Body of pancreas (tissue), 4 donors: ENCODE results near the gene BAZ1A. TPM values are rescaled to one million over a fixed set of nuclear protein-coding genes. Genes with fewer than 3 reads are reported as not detected.

Experiments
- ATAC-seq: fragments of 150-250 bp; one replicate; pipeline ENCODE4 v1.9.1; 2016
- DNase-seq, 4 donors: peaks; one replicate each; pipeline ENCODE4 v3.0.0-alpha.2; 2019
- H3K27ac ChIP-seq, 4 donors: fragments of 200-600 bp; sonication (generic); 1 replicate in 3 of 4; 2 replicates in 1 of 4; pipeline versions ENCODE4 v1.5.1 to v1.6.1; 2016 to 2019; ENCODE audit warnings: mild to moderate bottlenecking in 1 of 4, mixed read lengths in 1 of 4, moderate library complexity in 1 of 4
- H3K27me3 ChIP-seq, 2 donors: fragments of 200-600 bp; sonication (generic); one replicate each; pipeline ENCODE4 v1.6.0; 2016; ENCODE audit warnings: mild to moderate bottlenecking in 1 of 2
- H3K36me3 ChIP-seq, 2 donors: fragments of 200-600 bp; sonication (generic); replicated peaks in 1 of 2; 2 replicates each; pipeline ENCODE4 v1.5.1; 2016; ENCODE audit warnings: low read depth in 2 of 2; ENCODE audit not compliant: insufficient read depth in 1 of 2
- H3K4me1 ChIP-seq: fragments of 200-600 bp; sonication (generic); one replicate; pipeline ENCODE4 v1.6.0; 2016
- H3K4me3 ChIP-seq, 2 donors: fragments of 200-600 bp; sonication (generic); 1 replicate in 1 of 2; 2 replicates in 1 of 2; pipeline ENCODE4 v1.5.1; 2016 to 2019
- H3K9me3 ChIP-seq, 3 donors: fragments of 200-600 bp; sonication (generic); 1 replicate in 2 of 3; 2 replicates in 1 of 3; pipeline ENCODE4 v1.5.1; 2016
- POLR2A ChIP-seq, 3 donors: fragments of 450-650 bp; IDR thresholded peaks; one replicate each; pipeline ENCODE4 v1.6.1; 2016; ENCODE audit warnings: antibody characterized with exemption in 3 of 3, mild to moderate bottlenecking in 2 of 3
- WGBS, 2 donors: methylation state at CpG; one replicate each; pipeline ENCODE4 v1.1.5; 2017; 5-methylcytosine and 5-hydroxymethylcytosine counted together
- intact Hi-C: fragments of 100-400 bp; cut with DNase I; formaldehyde crosslinking; loops from one replicate; pipeline ENCODE4 v1.15.1; 2023
- total RNA-seq, 2 donors: library from RNA; depleted of rRNA; stranded (reverse); fragments of >200 nt; gene quantifications; one replicate each; pipeline ENCODE4 v1.1.0, GENCODE V29; 2016
- TF ChIP-seq, protein P1 (sequence below), 7 experiments: fragments of 450-650 bp in 4 of 7; fragments of 200-600 bp in 3 of 7; sonication (generic) in 3 of 7; IDR thresholded peaks; one replicate each; pipeline ENCODE4 v1.5.1; 2016 to 2019; ENCODE audit warnings: antibody characterized with exemption in 7 of 7

BAZ1A gene
- total RNA-seq, 2 donors from 2014 or later: 10.5 to 18.2 TPM

DNA sequence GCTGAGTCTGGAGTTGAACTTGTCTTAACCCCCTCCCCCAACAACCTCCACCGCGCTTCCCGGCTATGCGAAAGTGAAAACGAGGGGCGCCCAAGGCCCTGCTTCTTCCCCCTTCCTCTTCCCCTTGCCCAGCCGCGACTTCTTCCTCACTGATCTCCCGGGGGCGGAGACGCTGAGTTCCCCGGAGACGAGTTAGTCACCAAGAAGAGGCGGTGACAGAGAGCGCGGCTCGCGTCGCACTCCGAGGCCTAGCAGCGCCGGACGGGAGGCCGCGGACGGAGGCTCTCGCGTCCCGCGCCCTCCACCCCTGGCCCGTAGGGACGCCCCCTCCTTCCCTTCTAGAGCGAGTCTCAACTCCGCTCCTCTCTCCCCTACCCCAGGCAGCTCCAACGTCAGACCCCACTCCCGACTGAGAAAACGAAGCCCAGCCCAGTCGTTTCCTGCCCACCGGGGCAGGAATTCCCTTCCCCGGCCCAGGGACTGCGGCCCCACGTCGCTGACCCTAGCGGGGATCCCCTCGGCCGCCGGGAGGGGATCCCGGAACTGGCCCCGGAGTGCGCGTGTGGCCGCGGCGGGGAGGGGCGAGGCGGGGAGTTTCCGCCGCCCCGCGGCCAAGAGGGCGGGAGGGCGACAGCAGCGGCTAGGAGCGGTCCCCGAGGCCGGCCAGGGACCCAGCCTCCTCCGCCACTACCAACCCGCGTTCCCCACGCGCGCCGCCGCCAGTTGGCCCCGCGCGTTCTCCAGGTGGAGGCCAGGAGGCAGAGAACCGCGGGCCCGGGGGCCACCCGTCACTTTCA lies 1.4 kb downstream of the BAZ1A start:
- ATAC-seq: peak; percentile 74
- Histone ChIP-seq H3K27me3 (no peaks in the 10 kb centered on the region), H3K4me1 (peaks cover 6% of the 10 kb centered on the region), H3K9me3 (no peaks in the 10 kb centered on the region), H3K36me3 (no peaks in the 10 kb centered on the region), H3K4me3 (peak overlapping the region; percentile 93 to 94), H3K27ac (peak overlapping the region; percentile 86 to 100 (median 96))
- DNase-seq: peak; percentile 72 to 86 (median 78)
- intact Hi-C loops: no loop called here
- 0 to 2% methylated on average over 22 to 51 of the region's 81 CpGs for WGBS, 2 donors
- peak; percentile 73 to 87 (median 87) for TF ChIP-seq POLR2A (IDR thresholded peaks at IDR 0.05)
- TF ChIP-seq, protein P1, sequence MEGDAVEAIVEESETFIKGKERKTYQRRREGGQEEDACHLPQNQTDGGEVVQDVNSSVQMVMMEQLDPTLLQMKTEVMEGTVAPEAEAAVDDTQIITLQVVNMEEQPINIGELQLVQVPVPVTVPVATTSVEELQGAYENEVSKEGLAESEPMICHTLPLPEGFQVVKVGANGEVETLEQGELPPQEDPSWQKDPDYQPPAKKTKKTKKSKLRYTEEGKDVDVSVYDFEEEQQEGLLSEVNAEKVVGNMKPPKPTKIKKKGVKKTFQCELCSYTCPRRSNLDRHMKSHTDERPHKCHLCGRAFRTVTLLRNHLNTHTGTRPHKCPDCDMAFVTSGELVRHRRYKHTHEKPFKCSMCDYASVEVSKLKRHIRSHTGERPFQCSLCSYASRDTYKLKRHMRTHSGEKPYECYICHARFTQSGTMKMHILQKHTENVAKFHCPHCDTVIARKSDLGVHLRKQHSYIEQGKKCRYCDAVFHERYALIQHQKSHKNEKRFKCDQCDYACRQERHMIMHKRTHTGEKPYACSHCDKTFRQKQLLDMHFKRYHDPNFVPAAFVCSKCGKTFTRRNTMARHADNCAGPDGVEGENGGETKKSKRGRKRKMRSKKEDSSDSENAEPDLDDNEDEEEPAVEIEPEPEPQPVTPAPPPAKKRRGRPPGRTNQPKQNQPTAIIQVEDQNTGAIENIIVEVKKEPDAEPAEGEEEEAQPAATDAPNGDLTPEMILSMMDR (IDR thresholded peaks at IDR 0.05): peak in 2 of 7 experiments; percentile 0 to 2

DNA sequence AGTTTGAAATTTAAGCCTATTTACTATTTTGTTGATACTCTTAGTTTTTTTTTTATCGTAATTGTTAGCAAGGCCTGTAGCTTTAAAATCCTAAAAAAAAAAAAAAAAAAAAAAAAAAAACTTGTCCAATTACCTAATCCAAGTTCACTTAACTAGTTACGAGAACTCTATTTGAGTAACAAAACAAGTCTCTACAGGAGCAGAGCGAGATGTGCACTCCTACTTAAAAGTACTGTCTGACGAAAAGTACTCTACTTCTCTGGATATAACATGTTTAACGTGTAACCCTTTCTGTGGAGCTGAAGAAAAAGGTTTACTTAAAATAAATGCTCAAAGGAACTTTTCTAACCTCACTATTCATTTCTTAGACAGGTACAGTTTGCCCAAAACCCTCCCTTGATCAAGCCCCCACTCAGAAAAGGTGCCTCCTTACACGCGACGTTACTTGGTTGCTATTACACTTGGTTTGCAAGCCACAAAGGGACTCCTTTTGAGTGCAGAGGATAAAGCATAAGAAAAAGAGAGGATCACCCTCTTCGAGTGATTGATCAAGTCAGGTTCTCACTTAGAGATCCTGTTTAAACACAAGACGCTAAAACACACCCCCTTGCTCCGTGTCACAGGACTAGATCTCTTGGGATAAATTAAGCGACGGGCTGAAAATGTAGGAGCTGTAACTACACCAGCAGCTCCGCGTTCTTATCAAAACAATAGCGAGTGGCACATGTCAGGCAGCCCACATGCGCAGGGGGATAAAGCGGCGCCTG lies 2.2 kb downstream of the BAZ1A start:
- no peaks in the 10 kb centered on the region for H3K36me3 ChIP-seq
- peaks cover 6% of the 10 kb centered on the region for H3K4me1 ChIP-seq
- peak overlapping the region; percentile 93 to 94 for H3K4me3 ChIP-seq
- peak overlapping the region; percentile 86 to 100 (median 96) for H3K27ac ChIP-seq
- no peak for TF ChIP-seq POLR2A (IDR thresholded peaks at IDR 0.05)
- TF ChIP-seq, protein P1 (IDR thresholded peaks at IDR 0.05): no peak
- no peaks in the 10 kb centered on the region for H3K27me3 ChIP-seq
- peak; percentile 24 to 35 (median 25) for DNase-seq
- intact Hi-C loops: no loop called here
- H3K9me3 ChIP-seq: no peaks in the 10 kb centered on the region
- 0 to 1% methylated on average over 19 of the region's 19 CpGs for WGBS, 2 donors
- ATAC-seq: no peak

DNA sequence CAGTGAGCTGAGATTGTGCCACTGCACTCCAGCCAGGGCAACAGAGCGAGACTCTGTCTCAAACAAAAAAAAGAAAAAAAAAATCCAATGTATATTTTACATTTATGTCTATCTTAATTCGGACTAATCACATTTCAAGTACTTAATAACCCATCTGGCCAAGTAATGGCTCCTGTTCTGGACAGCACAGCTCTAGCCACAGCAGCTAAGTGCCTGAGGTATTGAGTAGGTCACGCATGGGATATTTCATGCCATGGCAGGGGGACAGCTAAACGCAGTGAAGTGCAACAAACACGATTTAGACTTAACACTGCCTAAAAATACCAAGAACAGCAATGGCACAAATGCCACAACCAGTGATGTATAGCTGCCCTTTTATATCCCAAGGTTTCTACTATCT lies 8.0 kb downstream of the BAZ1A start:
- WGBS, 2 donors: 85 to 88% methylated on average over 5 of the region's 5 CpGs
- H3K9me3 ChIP-seq: no peaks in the 10 kb centered on the region
- H3K36me3 ChIP-seq: no peaks in the 10 kb centered on the region
- no peaks in the 10 kb centered on the region for H3K27me3 ChIP-seq
- DNase-seq (no peak), ATAC-seq (no peak)
- H3K4me3 ChIP-seq: no peak overlapping the region
- H3K27ac ChIP-seq: no peak overlapping the region
- no peak for TF ChIP-seq POLR2A (IDR thresholded peaks at IDR 0.05)
- intact Hi-C loops: no loop called here
- peaks cover under 1% of the 10 kb centered on the region for H3K4me1 ChIP-seq

DNA sequence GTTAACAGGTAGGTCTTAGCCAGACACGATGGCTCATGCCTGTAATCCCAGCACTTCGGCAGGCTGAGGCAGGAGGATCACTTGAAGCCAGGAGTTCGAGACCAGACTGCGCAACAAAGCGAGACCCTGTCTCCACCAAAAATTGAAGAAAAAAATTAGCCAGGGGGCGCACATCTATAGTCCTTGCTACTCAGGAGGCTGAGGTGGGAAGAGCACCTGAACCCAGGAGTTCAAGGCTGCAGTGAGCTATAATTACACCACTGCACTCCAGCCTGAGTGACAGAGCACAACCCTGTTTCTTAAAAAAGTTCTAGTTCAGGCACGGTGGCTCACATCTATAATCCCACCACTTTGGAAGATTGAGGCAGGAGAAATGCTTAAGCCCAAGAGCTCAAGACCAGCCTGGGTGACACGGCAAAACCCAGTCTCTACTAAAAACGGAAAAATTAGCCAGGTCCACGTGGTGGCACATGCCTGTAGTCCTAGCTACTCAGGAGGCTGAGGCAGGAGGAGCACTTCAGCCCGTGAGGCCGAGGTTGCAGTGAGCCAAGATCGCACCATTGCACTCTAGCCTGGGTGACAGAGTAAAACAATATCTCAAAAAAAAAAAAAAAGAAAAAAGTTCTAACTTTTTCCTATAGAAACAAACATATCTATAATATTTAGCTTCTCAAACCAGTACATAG lies 9.1 kb downstream of the BAZ1A start:
- Histone ChIP-seq H3K27ac (no peak overlapping the region), H3K9me3 (no peaks in the 10 kb centered on the region), H3K4me1 (no peaks in the 10 kb centered on the region), H3K36me3 (no peaks in the 10 kb centered on the region), H3K27me3 (no peaks in the 10 kb centered on the region), H3K4me3 (no peak overlapping the region)
- ATAC-seq: no peak
- DNase-seq: no peak
- WGBS, 2 donors: 92 to 95% methylated on average over 10 to 13 of the region's 13 CpGs
- intact Hi-C loops: no loop called here
- TF ChIP-seq, protein P1 (IDR thresholded peaks at IDR 0.05): no peak
- TF ChIP-seq POLR2A (IDR thresholded peaks at IDR 0.05): no peak

DNA sequence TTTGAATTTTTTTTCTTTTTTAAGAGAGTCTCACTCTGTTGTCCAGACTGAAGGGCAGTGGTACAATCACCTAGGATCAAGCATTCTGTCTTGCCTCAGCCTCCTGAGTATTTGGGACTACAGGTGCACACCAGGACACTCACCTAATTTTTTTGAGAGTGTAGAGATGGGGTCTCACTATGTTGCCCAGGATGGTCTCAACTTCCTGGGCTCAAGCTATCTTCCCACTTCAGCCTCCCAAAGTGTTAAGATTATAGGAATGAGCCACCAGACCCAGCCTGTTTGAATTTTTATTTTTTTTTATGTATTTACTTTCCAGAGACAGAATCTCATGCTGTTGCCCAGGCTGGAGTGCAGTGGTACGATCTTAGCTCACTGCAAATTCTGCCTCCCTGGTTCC lies 11.3 kb downstream of the BAZ1A start:
- no peak for ATAC-seq
- TF ChIP-seq, protein P1 (IDR thresholded peaks at IDR 0.05): no peak
- no peak for TF ChIP-seq POLR2A (IDR thresholded peaks at IDR 0.05)
- H3K9me3 ChIP-seq: no peaks in the 10 kb centered on the region
- DNase-seq: no peak
- H3K4me3 ChIP-seq: no peak overlapping the region
- intact Hi-C loops: no loop called here
- no peaks in the 10 kb centered on the region for H3K27me3 ChIP-seq
- no peaks in the 10 kb centered on the region for H3K4me1 ChIP-seq
- H3K27ac ChIP-seq: no peak overlapping the region
- H3K36me3 ChIP-seq: no peaks in the 10 kb centered on the region
- WGBS, 2 donors: 94 to 95% methylated on average over 1 of the region's 1 CpG
